Liver (tissue), 3 donors: ENCODE results near the gene MYO1H.

Experiments
- GABPA ChIP-seq, 2 donors: IDR thresholded peaks in 1 of 2; conservative IDR thresholded peaks in 1 of 2; 2 replicates each; pipeline ENCODE4 v1.6.1; 2016; ENCODE audit warnings: antibody characterized with exemption in 2 of 2, mild to moderate bottlenecking in 1 of 2, moderate library complexity in 1 of 2
- SP1 ChIP-seq: IDR thresholded peaks from 2 replicates; pipeline ENCODE4 v1.6.1; 2018; ENCODE audit warnings: antibody characterized with exemption, mild to moderate bottlenecking
- TF ChIP-seq, protein P1 (sequence below): fragments of 150-350 bp; IDR thresholded peaks from 2 replicates; pipeline ENCODE4 v1.5.1; 2017; ENCODE audit warnings: improper control_type of control experiment, low read depth, low read length; ENCODE audit not compliant: missing input control
- TF ChIP-seq, protein P2 (sequence below): IDR thresholded peaks from 2 replicates; pipeline ENCODE4 v1.6.1; 2016; ENCODE audit warnings: antibody characterized with exemption
- TF ChIP-seq, protein P3 (sequence below): IDR thresholded peaks from 2 replicates; pipeline ENCODE4 v1.6.1; 2016; ENCODE audit warnings: antibody characterized with exemption, mild to moderate bottlenecking
- TF ChIP-seq, protein P4 (sequence below): IDR thresholded peaks from 2 replicates; pipeline ENCODE4 v1.6.1; 2016; ENCODE audit warnings: antibody characterized with exemption
- donor health status: healthy.
- donor health status: healthy.

DNA sequence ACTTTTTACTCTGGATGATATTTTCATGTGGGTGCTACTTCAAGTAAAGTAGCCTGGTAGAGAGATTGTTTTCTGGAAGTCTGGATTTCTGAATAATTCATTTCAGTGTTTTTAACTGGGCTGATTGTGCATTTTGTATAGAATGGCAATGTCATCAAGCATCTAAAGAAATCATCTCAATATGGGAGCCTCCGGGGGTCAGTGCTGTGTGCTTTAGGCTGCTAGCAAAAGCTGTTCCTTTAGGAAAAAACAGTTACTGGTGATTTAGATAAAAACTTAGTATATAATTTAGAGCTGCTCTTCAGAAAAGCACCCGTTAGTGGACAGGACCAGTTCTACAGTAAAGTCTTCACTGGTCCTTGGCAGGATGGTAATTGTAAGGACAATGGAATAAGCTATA is 134.8 kb downstream of the MYO1H start:
- TF ChIP-seq, protein P1, sequence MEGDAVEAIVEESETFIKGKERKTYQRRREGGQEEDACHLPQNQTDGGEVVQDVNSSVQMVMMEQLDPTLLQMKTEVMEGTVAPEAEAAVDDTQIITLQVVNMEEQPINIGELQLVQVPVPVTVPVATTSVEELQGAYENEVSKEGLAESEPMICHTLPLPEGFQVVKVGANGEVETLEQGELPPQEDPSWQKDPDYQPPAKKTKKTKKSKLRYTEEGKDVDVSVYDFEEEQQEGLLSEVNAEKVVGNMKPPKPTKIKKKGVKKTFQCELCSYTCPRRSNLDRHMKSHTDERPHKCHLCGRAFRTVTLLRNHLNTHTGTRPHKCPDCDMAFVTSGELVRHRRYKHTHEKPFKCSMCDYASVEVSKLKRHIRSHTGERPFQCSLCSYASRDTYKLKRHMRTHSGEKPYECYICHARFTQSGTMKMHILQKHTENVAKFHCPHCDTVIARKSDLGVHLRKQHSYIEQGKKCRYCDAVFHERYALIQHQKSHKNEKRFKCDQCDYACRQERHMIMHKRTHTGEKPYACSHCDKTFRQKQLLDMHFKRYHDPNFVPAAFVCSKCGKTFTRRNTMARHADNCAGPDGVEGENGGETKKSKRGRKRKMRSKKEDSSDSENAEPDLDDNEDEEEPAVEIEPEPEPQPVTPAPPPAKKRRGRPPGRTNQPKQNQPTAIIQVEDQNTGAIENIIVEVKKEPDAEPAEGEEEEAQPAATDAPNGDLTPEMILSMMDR, result no peak
- TF ChIP-seq GABPA (IDR thresholded peaks at IDR 0.05 in 1 of 2, conservative IDR thresholded peaks at IDR 0.05 in 1 of 2), result no peak
- TF ChIP-seq, protein P2, sequence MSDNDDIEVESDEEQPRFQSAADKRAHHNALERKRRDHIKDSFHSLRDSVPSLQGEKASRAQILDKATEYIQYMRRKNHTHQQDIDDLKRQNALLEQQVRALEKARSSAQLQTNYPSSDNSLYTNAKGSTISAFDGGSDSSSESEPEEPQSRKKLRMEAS, result no peak
- TF ChIP-seq, protein P3, sequence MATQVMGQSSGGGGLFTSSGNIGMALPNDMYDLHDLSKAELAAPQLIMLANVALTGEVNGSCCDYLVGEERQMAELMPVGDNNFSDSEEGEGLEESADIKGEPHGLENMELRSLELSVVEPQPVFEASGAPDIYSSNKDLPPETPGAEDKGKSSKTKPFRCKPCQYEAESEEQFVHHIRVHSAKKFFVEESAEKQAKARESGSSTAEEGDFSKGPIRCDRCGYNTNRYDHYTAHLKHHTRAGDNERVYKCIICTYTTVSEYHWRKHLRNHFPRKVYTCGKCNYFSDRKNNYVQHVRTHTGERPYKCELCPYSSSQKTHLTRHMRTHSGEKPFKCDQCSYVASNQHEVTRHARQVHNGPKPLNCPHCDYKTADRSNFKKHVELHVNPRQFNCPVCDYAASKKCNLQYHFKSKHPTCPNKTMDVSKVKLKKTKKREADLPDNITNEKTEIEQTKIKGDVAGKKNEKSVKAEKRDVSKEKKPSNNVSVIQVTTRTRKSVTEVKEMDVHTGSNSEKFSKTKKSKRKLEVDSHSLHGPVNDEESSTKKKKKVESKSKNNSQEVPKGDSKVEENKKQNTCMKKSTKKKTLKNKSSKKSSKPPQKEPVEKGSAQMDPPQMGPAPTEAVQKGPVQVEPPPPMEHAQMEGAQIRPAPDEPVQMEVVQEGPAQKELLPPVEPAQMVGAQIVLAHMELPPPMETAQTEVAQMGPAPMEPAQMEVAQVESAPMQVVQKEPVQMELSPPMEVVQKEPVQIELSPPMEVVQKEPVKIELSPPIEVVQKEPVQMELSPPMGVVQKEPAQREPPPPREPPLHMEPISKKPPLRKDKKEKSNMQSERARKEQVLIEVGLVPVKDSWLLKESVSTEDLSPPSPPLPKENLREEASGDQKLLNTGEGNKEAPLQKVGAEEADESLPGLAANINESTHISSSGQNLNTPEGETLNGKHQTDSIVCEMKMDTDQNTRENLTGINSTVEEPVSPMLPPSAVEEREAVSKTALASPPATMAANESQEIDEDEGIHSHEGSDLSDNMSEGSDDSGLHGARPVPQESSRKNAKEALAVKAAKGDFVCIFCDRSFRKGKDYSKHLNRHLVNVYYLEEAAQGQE, result no peak
- TF ChIP-seq, protein P4, sequence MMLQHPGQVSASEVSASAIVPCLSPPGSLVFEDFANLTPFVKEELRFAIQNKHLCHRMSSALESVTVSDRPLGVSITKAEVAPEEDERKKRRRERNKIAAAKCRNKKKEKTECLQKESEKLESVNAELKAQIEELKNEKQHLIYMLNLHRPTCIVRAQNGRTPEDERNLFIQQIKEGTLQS, result no peak
- no peak for TF ChIP-seq SP1
